HUES6 (cell line): ENCODE data around the gene KHK.

Source experiments
- H3K27ac ChIP-seq: 2 replicates; pipeline ENCODE4 v1.7.0; 2013; ENCODE audit warnings: low read depth, mild to moderate bottlenecking, low read length, inconsistent platforms
- H3K27me3 ChIP-seq: 2 replicates; pipeline ENCODE4 v1.6.1; 2013; ENCODE audit warnings: low read length; ENCODE audit not compliant: control insufficient read depth, insufficient read depth
- H3K36me3 ChIP-seq: 2 replicates; pipeline ENCODE4 v1.6.1; 2013; ENCODE audit warnings: low read length; ENCODE audit not compliant: control insufficient read depth, insufficient read depth
- H3K4me1 ChIP-seq: 2 replicates; pipeline ENCODE4 v1.6.1; 2013; ENCODE audit warnings: low read length; ENCODE audit not compliant: control insufficient read depth, insufficient read depth
- H3K4me3 ChIP-seq: 2 replicates; pipeline ENCODE4 v1.5.1; 2013; ENCODE audit warnings: low read depth, low read length
- H3K9ac ChIP-seq: one replicate; pipeline ENCODE4 v1.6.1; 2013; ENCODE audit warnings: mild to moderate bottlenecking, low read length
- H3K9me3 ChIP-seq: 2 replicates; pipeline ENCODE4 v1.6.1; 2013; ENCODE audit warnings: low read depth, low read length; ENCODE audit not compliant: control insufficient read depth, insufficient read depth

KHK gene

DNA sequence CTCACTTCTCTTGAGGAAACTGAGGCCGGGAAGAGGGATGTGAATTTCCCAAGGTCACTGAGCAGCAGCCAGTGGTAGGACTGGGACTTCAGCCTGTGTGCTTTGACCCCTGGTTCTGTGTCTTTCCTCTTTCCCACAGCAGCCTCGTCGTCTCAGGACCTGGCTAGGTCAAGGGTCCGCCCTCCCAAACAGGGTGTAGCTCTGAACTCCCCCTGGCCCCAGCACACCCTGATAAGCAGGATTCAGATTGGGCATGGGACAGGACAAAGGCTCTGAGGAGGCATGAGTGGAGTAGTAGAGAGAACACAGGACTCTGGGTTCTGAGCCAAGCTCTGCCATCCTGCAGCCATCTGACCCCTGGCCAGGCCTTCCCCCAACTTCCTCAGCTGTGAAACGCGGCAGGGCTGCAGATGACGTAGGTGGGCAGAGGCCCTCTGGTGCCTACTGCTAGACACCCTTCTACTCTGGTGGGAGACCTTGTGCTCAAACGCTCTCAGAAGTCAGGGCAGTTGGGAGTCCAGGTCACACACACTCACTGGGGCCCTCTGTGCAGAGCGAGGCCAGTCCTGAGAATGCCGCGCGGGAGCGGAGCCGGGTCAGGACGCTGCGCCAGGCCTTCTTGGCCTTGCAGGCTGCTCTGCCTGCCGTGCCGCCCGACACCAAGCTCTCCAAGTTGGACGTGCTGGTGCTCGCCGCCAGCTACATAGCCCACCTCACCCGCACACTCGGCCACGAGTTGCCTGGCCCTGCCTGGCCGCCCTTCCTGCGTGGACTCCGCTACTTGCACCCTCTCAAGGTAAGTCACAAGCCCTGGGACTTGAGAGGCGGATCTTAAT lies 63.2 kb downstream of the KHK start:
- Histone ChIP-seq H3K36me3 (no peaks in the 10 kb centered on the region), H3K9ac (no peak overlapping the region), H3K27me3 (no peaks in the 10 kb centered on the region), H3K4me1 (no peaks in the 10 kb centered on the region), H3K4me3 (no peak overlapping the region), H3K9me3 (no peaks in the 10 kb centered on the region), H3K27ac (no peak overlapping the region)
